HG03103 (cell line): ENCODE results near the gene RO60.
A peak's percentile ranks its signal among the peaks of the same experiment; 100 is the strongest.

Experiments used
- ATAC-seq: cut with Tn5 transposase; IDR thresholded peaks from one replicate; pipeline ENCODE4 v1.9.1; 2021; ENCODE audit warnings: low read depth; ENCODE audit not compliant: unreplicated experiment

RO60 gene

GRCh38 chr1:193060406-193060805 lies 994 bp downstream of the RO60 start:
- ATAC-seq: no peak

DNA sequence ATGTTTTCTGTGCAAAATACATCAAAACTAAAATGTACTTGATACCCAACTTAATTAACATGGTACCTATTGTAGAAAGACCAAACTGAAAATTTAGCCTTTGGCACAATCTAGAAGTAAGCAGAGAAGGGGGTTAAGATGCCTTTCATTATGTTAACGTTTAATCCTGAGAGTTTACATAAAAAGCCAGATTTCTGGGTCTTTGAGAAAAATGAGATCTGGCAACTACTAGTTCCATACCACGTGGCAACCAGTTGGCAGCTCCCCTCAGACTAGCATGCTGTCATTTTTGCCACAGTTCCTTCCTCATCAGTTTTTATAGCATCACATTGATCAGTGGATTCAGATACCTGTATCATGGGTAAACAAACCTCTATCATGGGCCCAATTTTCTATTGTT lies 1.5 kb downstream of the RO60 start:
- no peak for ATAC-seq

GRCh38 chr1:193062698-193063463 lies 3.5 kb downstream of the RO60 start:
- no peak for ATAC-seq

GRCh38 chr1:193065954-193066353 lies 6.5 kb downstream of the RO60 start:
- no peak for ATAC-seq

GRCh38 chr1:193066606-193067005 lies 7.2 kb downstream of the RO60 start:
- ATAC-seq: no peak

- ATAC-seq: no peak
Observed at GRCh38 chr1:193068013-193068412, 8.6 kb downstream of the RO60 start.

DNA sequence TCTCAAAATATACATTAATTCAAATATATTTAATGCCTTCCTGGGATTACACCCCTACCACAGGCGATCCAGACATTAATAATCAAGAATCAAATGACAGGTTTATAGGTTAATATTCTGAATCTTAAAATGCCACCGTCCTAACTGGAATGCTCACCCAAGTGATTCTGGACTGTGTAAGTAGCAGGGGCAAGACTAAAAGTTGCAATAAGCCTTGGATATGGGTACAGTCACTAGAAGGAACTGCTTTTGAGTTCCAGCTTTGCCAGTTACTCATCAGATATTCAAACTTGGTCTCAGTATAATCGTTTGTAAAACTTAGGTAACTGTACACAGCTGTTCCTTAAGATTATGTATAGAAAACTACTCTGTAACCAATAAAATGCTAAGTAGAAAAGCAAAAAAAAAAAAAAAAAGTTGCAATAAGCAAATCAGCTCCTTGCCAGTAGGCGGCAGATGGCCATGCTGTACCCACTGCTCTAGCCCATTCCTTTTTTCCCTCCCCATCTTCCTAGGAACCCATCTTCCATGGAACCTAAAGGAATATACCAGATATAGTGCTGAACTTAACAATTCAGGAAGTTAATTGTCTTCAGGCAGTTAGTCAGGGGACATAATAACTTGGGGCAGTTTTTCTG lies 10.5 kb downstream of the RO60 start:
- ATAC-seq: no peak

GRCh38 chr1:193070386-193070753 lies 11.0 kb downstream of the RO60 start:
- peak; percentile 45 for ATAC-seq

GRCh38 chr1:193070942-193071341 lies 11.5 kb downstream of the RO60 start:
- peak; percentile 67 for ATAC-seq

DNA sequence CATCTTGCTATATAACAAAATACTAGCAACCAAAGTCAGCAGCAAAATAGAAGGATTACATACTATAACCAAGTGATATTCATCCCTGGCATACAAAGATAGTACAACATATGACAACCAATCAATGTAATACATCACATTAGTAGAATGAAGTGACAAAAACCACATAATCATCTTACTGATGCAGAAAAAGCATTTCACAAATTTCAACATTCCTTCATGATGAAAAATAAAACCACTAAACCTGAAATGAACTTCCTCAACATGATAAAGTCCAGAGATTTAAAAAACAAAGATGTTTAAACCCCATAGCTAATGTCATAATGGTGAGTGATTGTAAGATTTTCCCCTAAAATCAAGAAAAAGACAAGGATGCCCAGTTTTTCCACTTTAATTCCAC lies 18.6 kb downstream of the RO60 start:
- ATAC-seq: no peak

GRCh38 chr1:193079187-193079586 lies 19.8 kb downstream of the RO60 start:
- ATAC-seq: no peak

DNA sequence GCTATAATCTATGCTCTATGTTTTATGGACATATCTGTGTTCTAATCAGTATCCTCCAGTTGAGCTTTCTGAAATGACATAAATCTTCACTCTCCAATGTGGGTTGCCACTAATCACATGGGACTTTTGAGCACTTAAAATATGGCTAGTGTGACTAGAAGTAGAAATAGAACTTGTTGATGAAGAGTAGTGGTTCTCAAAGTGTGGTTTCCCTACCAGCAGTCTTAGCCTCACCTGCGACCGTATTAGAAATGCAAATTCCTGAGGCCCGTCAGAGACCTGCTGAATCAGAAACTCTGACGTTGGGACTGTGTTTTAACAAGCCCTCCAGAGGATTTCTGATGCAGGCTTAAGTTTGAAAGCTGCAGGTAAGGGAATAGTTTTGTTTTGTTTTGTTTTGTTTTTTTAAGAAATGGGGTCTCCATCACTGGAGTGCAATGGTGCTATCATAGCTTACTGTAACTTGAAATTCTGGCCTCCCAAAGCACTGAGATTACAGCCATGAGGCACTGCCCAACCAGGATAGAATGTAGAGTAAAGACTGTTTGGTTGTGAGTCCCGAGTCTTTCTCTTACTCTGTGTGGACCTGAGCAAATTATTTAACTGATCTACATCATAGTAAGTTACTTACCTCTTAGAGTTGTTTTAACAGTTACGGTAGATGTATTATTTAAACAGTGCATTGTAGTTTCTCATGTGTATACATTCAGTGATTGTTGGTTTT lies 24.1 kb downstream of the RO60 start:
- ATAC-seq: peak; percentile 86

GRCh38 chr1:193085263-193085662 lies 25.9 kb downstream of the RO60 start:
- ATAC-seq: no peak

- no peak for ATAC-seq
Observed at GRCh38 chr1:193086342-193086741, 26.9 kb downstream of the RO60 start.

- no peak for ATAC-seq
Observed at GRCh38 chr1:193087893-193088292, 28.5 kb downstream of the RO60 start.

- no peak for ATAC-seq
Observed at GRCh38 chr1:193090865-193091264, 31.5 kb downstream of the RO60 start.

GRCh38 chr1:193094112-193094511 lies 34.7 kb downstream of the RO60 start:
- no peak for ATAC-seq

DNA sequence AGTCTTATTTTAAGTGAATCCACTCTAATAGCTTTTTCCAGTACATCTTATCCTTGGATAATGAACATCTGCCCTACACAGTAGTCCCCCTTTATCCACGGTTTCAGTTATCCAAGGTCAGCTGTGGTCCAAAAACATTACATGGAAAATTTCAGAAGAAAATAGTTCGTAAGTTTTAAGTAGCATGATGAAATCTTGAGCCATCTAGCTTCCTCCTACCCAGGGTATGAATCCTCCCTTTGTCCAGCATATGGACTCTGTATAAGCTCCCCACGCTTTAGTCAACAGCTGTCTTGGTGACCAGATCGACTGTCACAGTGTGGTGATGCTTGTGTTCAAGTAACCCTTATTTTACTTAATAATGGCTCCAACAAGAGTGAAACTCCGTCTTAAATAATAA lies 43.2 kb downstream of the RO60 start:
- no peak for ATAC-seq

DNA sequence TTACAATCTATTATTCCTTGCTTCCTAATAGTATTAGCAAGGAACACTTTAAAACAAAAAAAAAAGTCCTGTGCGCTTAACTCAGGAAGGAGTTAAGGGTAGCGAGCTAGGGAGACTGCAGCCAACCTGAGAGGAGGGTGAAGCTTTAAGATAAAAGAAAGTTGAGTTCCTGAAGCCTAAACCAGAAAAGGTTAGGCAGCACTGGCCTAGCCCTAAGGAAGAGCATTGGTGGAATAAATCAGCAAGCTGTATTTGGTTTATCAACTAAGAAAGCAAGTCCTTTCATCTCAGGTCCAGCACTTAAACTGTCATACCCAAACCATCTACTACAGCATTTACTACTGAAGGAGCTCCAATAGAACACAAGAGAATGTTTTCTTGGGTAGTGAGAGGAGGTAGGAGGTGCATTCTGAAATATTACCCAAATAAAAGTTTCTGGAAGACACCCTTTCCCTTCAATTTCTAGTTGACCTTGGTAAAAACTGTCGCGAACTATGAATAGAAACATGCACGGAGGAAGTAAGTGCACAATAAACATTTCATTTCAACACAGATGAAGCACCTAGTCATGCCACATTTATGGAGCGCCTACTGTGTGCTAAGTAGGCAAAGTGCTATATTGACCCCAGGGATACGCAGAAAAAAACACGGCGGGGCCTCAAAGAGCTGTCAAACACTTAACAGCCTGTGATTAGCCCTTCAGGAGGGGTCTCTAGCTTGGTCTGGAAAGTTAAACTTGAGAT lies 44.5 kb downstream of the RO60 start:
- ATAC-seq: no peak

GRCh38 chr1:193104502-193104906 lies 45.1 kb downstream of the RO60 start:
- peak; percentile 31 for ATAC-seq
